K562 (cell line): ENCODE results near the gene ZNF787.

Experiments
- ATF2 ChIP-seq: sonication (generic); formaldehyde crosslinking; IDR thresholded peaks from 2 replicates; pipeline ENCODE4 v1.8.1; 2022; ENCODE audit warnings: missing genetic modification reagents
- BRD4 ChIP-seq: fragments of 200-600 bp; sonication (generic); IDR thresholded peaks from 2 replicates; pipeline ENCODE4 v1.6.1; 2017; ENCODE audit warnings: inconsistent platforms
- CTCF ChIP-seq, 3 experiments: IDR thresholded peaks in 2 of 3; conservative IDR thresholded peaks in 1 of 3; 2 replicates each; pipeline ENCODE4 v1.5.1; 2011 to 2012; ENCODE audit warnings: low read length in 3 of 3, mild to moderate bottlenecking in 3 of 3, control low read depth in 2 of 3, improper control_type of control experiment in 1 of 3, inconsistent platforms in 1 of 3, low read depth in 1 of 3, mixed read lengths in 1 of 3, moderate library complexity in 1 of 3; ENCODE audit not compliant: insufficient read depth in 2 of 3
- FOXK1 ChIP-seq: sonication (generic); formaldehyde crosslinking; IDR thresholded peaks from 2 replicates; pipeline ENCODE4 v1.8.0; 2022; ENCODE audit warnings: missing genetic modification reagents, mild to moderate bottlenecking, borderline replicate concordance
- NFATC3 ChIP-seq: fragments of 450-650 bp; IDR thresholded peaks from 2 replicates; pipeline ENCODE4 v1.6.1; 2017; ENCODE audit warnings: mild to moderate bottlenecking
- PCBP2 ChIP-seq: fragments of 200-400 bp; formaldehyde crosslinking; IDR thresholded peaks from 2 replicates; pipeline ENCODE4 v1.6.1; 2018; ENCODE audit warnings: low read length, low read depth, mild to moderate bottlenecking, moderate library complexity; ENCODE audit not compliant: poor library complexity, severe bottlenecking
- POLR2AphosphoS2 ChIP-seq: IDR thresholded peaks from 2 replicates; pipeline ENCODE4 v1.6.1; 2012; ENCODE audit warnings: low read length, improper control_type of control experiment
- PRDM10 ChIP-seq: fragments of 450-650 bp; IDR thresholded peaks from 2 replicates; pipeline ENCODE4 v1.6.1; 2018; ENCODE audit not compliant: partially characterized antibody
- SMARCA5 ChIP-seq: fragments of 450-650 bp; IDR thresholded peaks from 2 replicates; pipeline ENCODE4 v1.6.1; 2016
- SRSF7 ChIP-seq: fragments of 200-400 bp; formaldehyde crosslinking; optimal IDR thresholded peaks from 2 replicates; pipeline ENCODE3; 2017; ENCODE audit warnings: mild to moderate bottlenecking, low read depth, low read length
- TCF3 ChIP-seq: sonication (generic); formaldehyde crosslinking; IDR thresholded peaks from 2 replicates; pipeline ENCODE4 v1.4.0; 2020; ENCODE audit warnings: mild to moderate bottlenecking, missing genetic modification reagents
- TEAD1 ChIP-seq, 2 experiments: fragments of 450-650 bp in 1 of 2; sonication (generic) in 1 of 2; formaldehyde crosslinking; IDR thresholded peaks; 2 replicates each; pipeline versions ENCODE4 v1.4.0 to v1.8.0; 2020 to 2022; ENCODE audit warnings: mild to moderate bottlenecking in 2 of 2, missing genetic modification reagents in 1 of 2
- UBTF ChIP-seq, 2 experiments: IDR thresholded peaks; 2 replicates each; pipeline ENCODE4 v1.6.1; 2012; ENCODE audit warnings: improper control_type of control experiment in 2 of 2, low read depth in 2 of 2, low read length in 2 of 2, borderline replicate concordance in 1 of 2

GRCh38 chr19:56145698-56146097, 24.6 kb upstream of the ZNF787 start:
- TF ChIP-seq NFATC3 (no peak), TCF3 (CRISPR knock-in tag) (no peak), BRD4 (no peak), PCBP2 (no peak), ATF2 (no peak), UBTF (IDR thresholded peaks at IDR 0.05; ENCODE audit: borderline replicate concordance in 1 of 2, low read depth in 2 of 2, low read length in 2 of 2) (no peak), CTCF (IDR thresholded peaks at IDR 0.05 in 2 of 3, conservative IDR thresholded peaks at IDR 0.05 in 1 of 3; ENCODE audit: insufficient read depth in 2 of 3, low read depth in 1 of 3, low read length in 3 of 3) (no peak), PRDM10 (no peak), FOXK1 (no peak), POLR2AphosphoS2 (no peak), TEAD1 (CRISPR knock-in tag; IDR thresholded peaks at IDR 0.05) (no peak), SMARCA5 (no peak), SRSF7 (no peak)
